GM12872 (cell line): ENCODE measurements around the gene EBI3.

Experiments used
- CTCF ChIP-seq: IDR thresholded peaks from 3 replicates; pipeline ENCODE4 v1.5.1; 2011; ENCODE audit warnings: low read depth, mild to moderate bottlenecking, low read length, moderate library complexity; ENCODE audit not compliant: insufficient read depth

Gene EBI3

GRCh38 chr19:4260613-4261191 is 31.4 kb downstream of the EBI3 start:
- no peak for TF ChIP-seq CTCF

- no peak for TF ChIP-seq CTCF
Measured at GRCh38 chr19:4264812-4265211, 35.5 kb downstream of the EBI3 start.

GRCh38 chr19:4266253-4267000 is 37.1 kb downstream of the EBI3 start:
- TF ChIP-seq CTCF = no peak

GRCh38 chr19:4267101-4267900 is 38.0 kb downstream of the EBI3 start:
- peak; percentile 80 for TF ChIP-seq CTCF

GRCh38 chr19:4267901-4268815 is 38.8 kb downstream of the EBI3 start:
- no peak for TF ChIP-seq CTCF

- no peak for TF ChIP-seq CTCF
Measured at GRCh38 chr19:4268816-4269430, 39.6 kb downstream of the EBI3 start.

DNA sequence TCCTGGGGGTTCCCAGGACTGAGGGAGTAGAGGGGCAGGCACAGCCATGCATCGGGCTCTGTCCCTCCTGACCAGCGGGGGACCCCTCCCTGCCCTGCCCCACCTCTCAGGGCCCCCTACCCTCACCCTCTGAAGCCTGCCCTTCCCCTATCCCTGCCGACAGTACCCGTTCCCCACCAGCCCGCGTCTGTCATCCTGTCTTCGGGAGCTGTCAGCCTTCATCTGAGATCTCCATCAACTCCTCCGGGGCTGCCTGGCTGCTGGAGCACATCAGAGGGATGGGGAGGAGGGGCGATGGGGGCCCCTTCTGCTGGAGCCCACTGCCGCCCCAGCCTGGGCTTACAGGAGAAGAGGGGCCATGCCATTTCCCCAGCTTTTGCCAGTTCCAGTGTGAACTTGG is 43.6 kb downstream of the EBI3 start:
- no peak for TF ChIP-seq CTCF
